ENCODE results near the gene ARCN1.
"Not testable (repeated sequence)": the region's sequence is repeated elsewhere in the genome, so short reads cannot be mapped to it uniquely, and the experiment has no call there.

The ARCN1 gene

DNA sequence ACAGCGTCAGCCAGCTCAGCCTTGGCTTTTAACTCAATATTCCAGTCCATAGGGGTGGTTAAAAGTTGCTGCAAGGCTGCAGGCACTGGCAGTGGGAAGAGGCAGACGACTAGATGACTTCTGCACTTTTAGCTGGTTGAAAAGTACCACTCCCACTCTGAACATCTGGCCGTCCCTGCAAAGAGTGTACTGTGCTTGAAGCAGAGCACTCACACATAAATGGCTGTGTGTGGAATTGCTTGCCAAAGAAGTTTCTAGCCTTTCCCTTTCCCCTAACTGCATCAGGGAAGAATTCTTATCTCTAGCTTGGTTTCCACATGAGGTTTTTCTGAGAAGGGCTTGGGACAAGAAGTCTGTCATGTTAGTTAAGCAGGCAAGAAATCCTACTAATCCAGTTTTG lies 30.1 kb downstream of the ARCN1 start:
- H3K4me3 ChIP-seq (ENCODE audit: low read depth in 1 of 5, low read length in 5 of 5), result no peak overlapping the region
- peak overlapping the region; percentile 83 for H3K27ac ChIP-seq (ENCODE audit: low read depth, low read length)
- H3K27me3 ChIP-seq (ENCODE audit: control insufficient read depth in 5 of 5, insufficient read depth in 4 of 5, low read length in 5 of 5), result peaks cover 0 to 3% (median 0%) of the 10 kb centered on the region in 5 donors
- no peaks in the 10 kb centered on the region for H3K9me3 ChIP-seq (ENCODE audit: control insufficient read depth in 5 of 5, low read length in 5 of 5)
- peaks cover 24 to 49% (median 31%) of the 10 kb centered on the region in 5 donors for H3K36me3 ChIP-seq (ENCODE audit: control insufficient read depth in 5 of 5, insufficient read depth in 5 of 5, low read length in 5 of 5)
- peaks cover 30 to 56% (median 51%) of the 10 kb centered on the region in 5 donors for H3K4me1 ChIP-seq (ENCODE audit: control insufficient read depth in 5 of 5, insufficient read depth in 5 of 5, low read length in 5 of 5)
- no peak overlapping the region for H3K9ac ChIP-seq (ENCODE audit: low read length in 5 of 5)

DNA sequence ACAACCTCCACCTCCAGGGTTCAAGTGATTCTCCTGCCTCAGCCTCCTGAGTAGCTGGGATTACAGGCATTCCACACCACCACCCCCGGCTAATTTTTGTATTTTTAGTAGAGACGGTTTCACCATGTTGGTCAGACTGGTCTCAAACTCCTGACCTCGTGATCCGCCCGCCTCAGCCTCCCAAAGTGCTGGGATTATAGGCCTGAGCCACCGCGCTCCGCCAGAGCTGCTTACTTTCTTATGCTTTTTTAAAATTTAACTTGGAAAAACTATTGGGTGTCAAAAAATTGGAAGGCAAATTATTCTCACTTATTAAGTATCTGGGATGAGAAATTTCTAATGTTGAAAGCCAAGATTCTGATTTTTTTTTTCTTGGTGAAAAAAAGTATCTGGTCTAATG lies 31.5 kb downstream of the ARCN1 start:
- peaks cover 33 to 65% (median 53%) of the 10 kb centered on the region in 5 donors for H3K4me1 ChIP-seq (ENCODE audit: control insufficient read depth in 5 of 5, insufficient read depth in 5 of 5, low read length in 5 of 5)
- H3K4me3 ChIP-seq (ENCODE audit: low read depth in 1 of 5, low read length in 5 of 5); H3K9me3 ChIP-seq (ENCODE audit: control insufficient read depth in 5 of 5, low read length in 5 of 5); H3K27me3 ChIP-seq (ENCODE audit: control insufficient read depth in 5 of 5, insufficient read depth in 4 of 5, low read length in 5 of 5); H3K9ac ChIP-seq (ENCODE audit: low read length in 5 of 5): not testable (repeated sequence)
- H3K36me3 ChIP-seq (ENCODE audit: control insufficient read depth in 5 of 5, insufficient read depth in 5 of 5, low read length in 5 of 5), result peaks cover 19 to 37% (median 25%) of the 10 kb centered on the region in 5 donors
- H3K27ac ChIP-seq (ENCODE audit: low read depth, low read length), result peak overlapping the region; percentile 83

DNA sequence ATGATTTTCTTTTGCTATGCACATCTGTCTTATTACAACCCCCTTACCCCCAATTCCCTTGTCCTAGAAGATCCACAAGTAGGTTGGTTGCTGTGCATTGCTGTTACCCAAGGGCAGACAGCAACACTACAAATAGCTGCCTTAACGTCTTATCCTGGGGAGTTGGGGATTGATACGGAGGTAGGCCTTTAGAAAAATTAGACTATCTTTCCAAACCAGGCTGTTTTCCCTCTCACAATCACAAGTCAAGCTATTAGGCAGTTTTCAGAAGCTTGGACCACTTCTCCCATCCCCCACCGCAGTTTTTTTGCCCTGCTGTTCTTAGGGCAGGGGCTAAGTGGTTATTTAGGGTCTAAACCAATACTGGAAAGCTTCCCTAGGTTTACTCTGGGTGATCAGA lies 32.4 kb downstream of the ARCN1 start:
- H3K4me3 ChIP-seq (ENCODE audit: low read depth in 1 of 5, low read length in 5 of 5), result no peak overlapping the region
- H3K9me3 ChIP-seq (ENCODE audit: control insufficient read depth in 5 of 5, low read length in 5 of 5), result no peaks in the 10 kb centered on the region
- peaks cover 17 to 28% (median 24%) of the 10 kb centered on the region in 5 donors for H3K36me3 ChIP-seq (ENCODE audit: control insufficient read depth in 5 of 5, insufficient read depth in 5 of 5, low read length in 5 of 5)
- H3K4me1 ChIP-seq (ENCODE audit: control insufficient read depth in 5 of 5, insufficient read depth in 5 of 5, low read length in 5 of 5), result peaks cover 37 to 74% (median 61%) of the 10 kb centered on the region in 5 donors
- H3K27me3 ChIP-seq (ENCODE audit: control insufficient read depth in 5 of 5, insufficient read depth in 4 of 5, low read length in 5 of 5), result peaks cover 0 to 3% (median 0%) of the 10 kb centered on the region in 5 donors
- H3K9ac ChIP-seq (ENCODE audit: low read length in 5 of 5), result peak overlapping the region in 1 of 5 donors; percentile 22
- peak overlapping the region; percentile 83 for H3K27ac ChIP-seq (ENCODE audit: low read depth, low read length)

DNA sequence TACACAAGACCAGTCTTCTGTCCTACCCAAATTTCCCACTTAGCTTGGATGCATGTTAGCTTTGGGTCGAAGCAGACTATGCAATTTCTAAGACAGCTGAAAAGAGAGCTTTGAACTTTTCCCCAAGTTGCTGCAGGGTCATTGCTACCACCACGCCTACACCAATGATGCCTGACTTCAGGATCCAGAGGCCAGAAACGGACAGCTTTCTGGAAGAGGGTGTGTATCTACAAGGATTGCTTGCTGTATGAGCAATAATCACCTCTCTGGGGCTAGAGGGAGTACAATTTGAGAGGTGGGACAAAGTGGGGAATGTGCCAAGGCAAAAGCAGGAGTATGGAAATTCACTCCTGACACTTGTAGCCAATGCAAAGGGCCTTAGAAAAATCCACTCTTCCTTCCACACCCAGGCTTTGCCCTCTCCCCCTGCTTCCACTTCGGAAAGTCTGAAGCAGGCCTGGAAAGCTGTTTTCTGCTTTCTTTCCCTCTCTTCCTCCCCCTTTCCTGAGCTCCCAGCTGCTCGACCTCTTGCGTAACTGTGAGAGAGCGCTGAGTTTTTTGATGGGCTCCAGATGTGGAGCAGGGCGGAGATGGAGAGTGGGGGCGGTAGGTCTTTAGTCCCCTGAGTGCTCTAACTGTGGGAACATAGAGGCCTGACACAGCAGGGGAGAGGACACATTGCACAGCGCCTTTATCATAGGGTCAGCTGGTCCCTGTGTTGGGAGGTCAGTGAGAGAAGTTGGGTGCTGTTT lies 33.1 kb downstream of the ARCN1 start:
- peaks cover 10 to 22% (median 17%) of the 10 kb centered on the region in 5 donors for H3K36me3 ChIP-seq (ENCODE audit: control insufficient read depth in 5 of 5, insufficient read depth in 5 of 5, low read length in 5 of 5)
- H3K4me3 ChIP-seq (ENCODE audit: low read depth in 1 of 5, low read length in 5 of 5), result peak overlapping the region in 2 of 5 donors; percentile 23 to 30
- H3K9ac ChIP-seq (ENCODE audit: low read length in 5 of 5), result peak overlapping the region in 2 of 5 donors; percentile 22 to 51
- peaks cover 0 to 3% (median 0%) of the 10 kb centered on the region in 5 donors for H3K27me3 ChIP-seq (ENCODE audit: control insufficient read depth in 5 of 5, insufficient read depth in 4 of 5, low read length in 5 of 5)
- peaks cover 37 to 81% (median 69%) of the 10 kb centered on the region in 5 donors for H3K4me1 ChIP-seq (ENCODE audit: control insufficient read depth in 5 of 5, insufficient read depth in 5 of 5, low read length in 5 of 5)
- peak overlapping the region; percentile 83 for H3K27ac ChIP-seq (ENCODE audit: low read depth, low read length)
- H3K9me3 ChIP-seq (ENCODE audit: control insufficient read depth in 5 of 5, low read length in 5 of 5), result no peaks in the 10 kb centered on the region

DNA sequence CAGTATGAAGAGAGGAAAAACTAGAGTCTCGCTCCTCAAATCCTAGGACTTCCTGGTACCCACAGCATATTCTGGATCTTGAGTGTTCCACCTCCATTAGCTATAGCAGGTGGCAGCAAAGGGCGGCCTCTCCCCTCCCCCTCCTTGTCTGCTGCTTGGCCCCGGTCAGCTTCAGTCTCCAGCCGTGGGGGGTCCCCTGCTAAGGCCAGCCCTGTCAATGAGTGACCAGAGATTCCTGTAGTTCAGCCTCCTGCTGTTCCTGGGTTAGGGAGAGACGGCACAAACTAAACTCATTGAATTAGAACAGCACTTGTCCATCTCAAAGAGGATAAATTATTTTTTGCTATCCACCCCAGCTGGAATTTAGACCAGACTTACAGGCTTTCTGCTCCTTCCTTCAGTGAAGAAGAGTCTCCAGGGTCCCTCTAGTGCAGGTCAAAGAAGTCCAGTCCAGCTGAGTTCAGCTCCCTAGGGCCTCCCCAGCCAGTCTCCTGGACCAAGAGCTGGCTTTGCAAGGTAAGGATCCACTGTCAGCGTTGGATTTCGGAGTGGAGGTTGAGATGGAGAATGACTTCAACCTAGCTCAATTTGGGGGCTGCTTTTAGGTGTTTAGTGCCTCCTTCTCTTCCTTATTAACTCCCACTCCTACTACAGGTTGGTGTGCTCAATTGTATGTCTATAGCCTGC lies 34.1 kb downstream of the ARCN1 start:
- Histone ChIP-seq H3K27ac (ENCODE audit: low read depth, low read length) (peak overlapping the region; percentile 83), H3K4me1 (ENCODE audit: control insufficient read depth in 5 of 5, insufficient read depth in 5 of 5, low read length in 5 of 5) (peaks cover 37 to 91% (median 79%) of the 10 kb centered on the region in 5 donors), H3K9ac (ENCODE audit: low read length in 5 of 5) (peak overlapping the region in 2 of 5 donors; percentile 50 to 51), H3K9me3 (ENCODE audit: control insufficient read depth in 5 of 5, low read length in 5 of 5) (no peaks in the 10 kb centered on the region), H3K4me3 (ENCODE audit: low read depth in 1 of 5, low read length in 5 of 5) (peak overlapping the region in 2 of 5 donors; percentile 13 to 30), H3K27me3 (ENCODE audit: control insufficient read depth in 5 of 5, insufficient read depth in 4 of 5, low read length in 5 of 5) (peaks cover 0 to 3% (median 0%) of the 10 kb centered on the region in 5 donors), H3K36me3 (ENCODE audit: control insufficient read depth in 5 of 5, insufficient read depth in 5 of 5, low read length in 5 of 5) (peaks cover 5 to 13% (median 11%) of the 10 kb centered on the region in 5 donors)

DNA sequence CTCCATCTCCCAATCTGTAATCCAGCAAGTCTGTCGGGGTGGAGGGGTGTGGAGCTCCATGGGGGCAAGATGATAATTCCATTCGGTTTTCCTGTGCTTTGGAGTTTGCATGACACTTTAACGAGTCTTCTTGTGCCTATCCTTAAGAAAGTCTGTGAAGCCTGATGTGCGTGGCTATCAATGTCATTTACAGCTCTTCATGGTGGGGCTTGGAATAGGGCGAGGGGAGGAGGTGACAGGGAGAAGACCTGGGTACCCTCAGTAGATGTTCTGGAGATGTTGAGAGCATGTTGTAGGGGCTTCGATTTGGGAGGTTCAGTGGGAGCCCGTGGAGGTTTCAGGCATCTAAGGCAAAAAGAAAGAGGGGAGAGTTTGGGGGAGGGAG lies 34.6 kb downstream of the ARCN1 start:
- H3K9ac ChIP-seq (ENCODE audit: low read length in 5 of 5), result peak overlapping the region in 1 of 5 donors; percentile 50
- H3K36me3 ChIP-seq (ENCODE audit: control insufficient read depth in 5 of 5, insufficient read depth in 5 of 5, low read length in 5 of 5), result peaks cover 0 to 8% (median 6%) of the 10 kb centered on the region in 5 donors
- H3K4me1 ChIP-seq (ENCODE audit: control insufficient read depth in 5 of 5, insufficient read depth in 5 of 5, low read length in 5 of 5), result peaks cover 37 to 89% (median 79%) of the 10 kb centered on the region in 5 donors
- peaks cover 0 to 3% (median 0%) of the 10 kb centered on the region in 5 donors for H3K27me3 ChIP-seq (ENCODE audit: control insufficient read depth in 5 of 5, insufficient read depth in 4 of 5, low read length in 5 of 5)
- H3K9me3 ChIP-seq (ENCODE audit: control insufficient read depth in 5 of 5, low read length in 5 of 5), result no peaks in the 10 kb centered on the region
- peak overlapping the region in 2 of 5 donors; percentile 13 to 24 for H3K4me3 ChIP-seq (ENCODE audit: low read depth in 1 of 5, low read length in 5 of 5)
- H3K27ac ChIP-seq (ENCODE audit: low read depth, low read length), result peak overlapping the region; percentile 83

DNA sequence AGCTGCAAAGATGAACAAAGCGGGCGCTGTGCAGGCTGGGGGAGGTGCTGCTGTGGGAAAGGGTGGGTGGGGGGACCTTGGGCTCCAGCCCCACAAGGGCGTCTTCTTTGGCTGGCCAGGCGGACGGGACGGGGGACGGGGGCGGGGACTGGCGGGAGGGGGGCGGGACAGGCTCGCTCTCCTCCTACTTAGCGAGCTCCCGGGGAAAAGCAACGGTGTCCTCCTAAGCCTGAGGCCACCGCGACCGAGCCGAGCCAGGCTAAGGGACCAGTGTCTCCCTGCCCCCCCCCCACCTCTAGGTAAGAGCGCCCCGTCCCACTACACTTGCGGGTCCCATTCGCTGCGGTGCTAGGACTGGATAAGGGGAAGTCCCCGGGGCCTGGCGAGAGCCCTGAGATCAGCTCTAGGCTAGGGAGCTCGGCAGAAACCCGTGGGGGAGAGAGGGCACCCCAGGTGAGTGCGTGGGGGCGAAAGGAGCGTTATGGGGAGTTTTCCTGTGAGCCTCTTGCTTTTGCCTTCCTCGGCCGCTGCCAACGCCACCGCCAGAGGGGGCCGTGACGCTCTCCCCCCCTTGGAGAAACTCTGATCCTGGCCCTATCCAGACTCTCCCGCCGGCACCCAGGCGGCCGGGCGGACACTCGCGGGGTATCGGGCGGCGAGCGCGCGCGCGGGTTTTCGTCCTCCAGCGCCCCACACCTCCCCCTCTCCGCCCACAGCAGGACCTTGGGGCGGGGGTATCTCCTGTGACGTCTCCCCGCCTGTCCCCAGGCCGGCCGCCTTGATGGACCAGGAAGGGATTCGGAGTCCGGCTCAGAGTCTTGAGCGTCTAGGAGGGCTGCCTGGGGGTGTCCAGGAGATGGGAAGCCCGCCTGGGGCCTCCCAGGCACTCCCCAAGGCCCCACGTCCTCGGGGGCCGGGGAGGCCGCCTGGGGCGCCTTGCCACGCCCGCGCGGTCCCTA lies 35.5 kb downstream of the ARCN1 start, which contains the start of gene PHLDB1:
Gene PHLDB1 (plus strand): TSS at position 215 of the 959 bp plus-strand sequence. CDS start 6,222 bp downstream, outside the sequence.
- no peaks in the 10 kb centered on the region for H3K36me3 ChIP-seq (ENCODE audit: control insufficient read depth in 5 of 5, insufficient read depth in 5 of 5, low read length in 5 of 5)
- H3K27me3 ChIP-seq (ENCODE audit: control insufficient read depth in 5 of 5, insufficient read depth in 4 of 5, low read length in 5 of 5), result peaks cover 0 to 3% (median 0%) of the 10 kb centered on the region in 5 donors
- H3K4me1 ChIP-seq (ENCODE audit: control insufficient read depth in 5 of 5, insufficient read depth in 5 of 5, low read length in 5 of 5), result peaks cover 31 to 90% (median 79%) of the 10 kb centered on the region in 5 donors
- H3K4me3 ChIP-seq (ENCODE audit: low read depth in 1 of 5, low read length in 5 of 5), result peak within 1 kb of the TSS; percentile 72 to 86 (median 80)
- peak within 1 kb of the TSS; percentile 63 to 97 (median 89) for H3K9ac ChIP-seq (ENCODE audit: low read length in 5 of 5)
- H3K27ac ChIP-seq (ENCODE audit: low read depth, low read length), result peak within 1 kb of the TSS; percentile 92
- H3K9me3 ChIP-seq (ENCODE audit: control insufficient read depth in 5 of 5, low read length in 5 of 5), result no peaks in the 10 kb centered on the region

DNA sequence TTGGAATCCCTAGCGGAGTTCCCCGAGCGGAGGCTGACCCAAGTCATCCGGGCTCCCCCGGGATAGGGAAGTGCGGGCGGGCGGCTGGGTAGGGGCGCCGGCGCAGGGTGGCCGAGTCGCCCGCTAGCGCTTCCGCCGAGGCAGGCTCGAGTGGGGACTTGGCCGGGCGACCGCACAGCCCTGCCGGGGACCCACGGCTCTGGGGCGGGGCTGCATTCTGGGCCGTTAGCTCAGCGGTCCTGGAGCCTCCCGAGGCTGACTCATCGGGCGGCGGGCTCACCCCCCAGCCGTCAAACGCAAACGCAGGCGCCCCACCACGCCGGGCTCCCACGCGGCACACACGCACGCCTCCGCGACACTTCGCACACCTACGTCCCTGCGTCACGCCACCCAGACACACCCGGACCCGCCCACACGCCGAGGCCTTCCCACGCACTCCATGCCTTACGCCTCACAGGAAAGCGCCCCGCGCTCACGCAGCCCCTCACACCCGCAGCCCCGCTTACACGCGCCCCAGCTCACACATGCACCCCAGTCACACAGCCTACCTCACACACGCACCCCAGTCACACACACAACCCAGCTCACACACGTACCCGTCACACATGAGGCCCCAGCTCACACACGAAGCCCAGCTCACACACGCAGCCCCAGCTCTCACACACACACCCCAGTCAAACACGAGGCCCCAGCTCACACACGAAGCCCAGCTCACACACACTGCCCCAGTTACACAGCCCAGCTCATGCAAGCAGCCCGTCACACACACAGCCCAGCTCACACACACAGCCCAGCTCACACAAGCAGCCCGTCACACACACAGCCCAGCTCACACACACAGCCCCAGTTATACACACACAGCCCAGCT lies 36.4 kb downstream of the ARCN1 start:
- Histone ChIP-seq H3K36me3 (ENCODE audit: control insufficient read depth in 5 of 5, insufficient read depth in 5 of 5, low read length in 5 of 5) (peaks cover 0 to 5% (median 4%) of the 10 kb centered on the region in 5 donors), H3K9me3 (ENCODE audit: control insufficient read depth in 5 of 5, low read length in 5 of 5) (no peaks in the 10 kb centered on the region), H3K4me3 (ENCODE audit: low read depth in 1 of 5, low read length in 5 of 5) (peak overlapping the region; percentile 78 to 86 (median 80)), H3K4me1 (ENCODE audit: control insufficient read depth in 5 of 5, insufficient read depth in 5 of 5, low read length in 5 of 5) (peaks cover 30 to 90% (median 81%) of the 10 kb centered on the region in 5 donors), H3K9ac (ENCODE audit: low read length in 5 of 5) (peak overlapping the region; percentile 82 to 97 (median 89)), H3K27ac (ENCODE audit: low read depth, low read length) (peak overlapping the region; percentile 92), H3K27me3 (ENCODE audit: control insufficient read depth in 5 of 5, insufficient read depth in 4 of 5, low read length in 5 of 5) (peaks cover 0 to 3% (median 0%) of the 10 kb centered on the region in 5 donors)

All from subcutaneous abdominal adipose tissue (tissue), 5 donors.